ENCODE results near the gene HAX1.
A peak's percentile ranks its signal among the peaks of the same experiment; 100 is the strongest.

HAX1 gene

GRCh38 chr1:154323493-154323892, 51.1 kb downstream of the HAX1 start:
- in situ Hi-C loops (cut with MboI; ENCODE audit: low pct_unique_long_range_greater_than_20kb, low sequenced_read_pairs), result no loop called here
- no peak for DNase-seq

GRCh38 chr1:154324241-154324640, 51.8 kb downstream of the HAX1 start:
- in situ Hi-C loops (cut with MboI; ENCODE audit: low pct_unique_long_range_greater_than_20kb, low sequenced_read_pairs), result no loop called here
- no peak for DNase-seq

GRCh38 chr1:154324669-154325582, 52.5 kb downstream of the HAX1 start, which contains the start of gene ATP8B2:
Gene ATP8B2, plus strand, starts transcription at chr1:154325525. Its CDS starts 2,617 bp downstream, at chr1:154328142.
- peak; percentile 84 for DNase-seq
- in situ Hi-C loops (cut with MboI; ENCODE audit: low pct_unique_long_range_greater_than_20kb, low sequenced_read_pairs), result no loop called here

Measured in KBM-7 (cell line).